Liver (tissue), 9 donors: Measurements from ENCODE around the gene C3orf20. TPM values are rescaled to one million over a fixed set of nuclear protein-coding genes. Genes with fewer than 3 reads are reported as not detected.
A peak's percentile ranks its signal among the peaks of the same experiment; 100 is the strongest.

ENCODE experiments used
- DNase-seq: peaks from one replicate; pipeline ENCODE4 v3.0.0-alpha.2; 2017; ENCODE audit warnings: low spot score
- H3K27ac ChIP-seq, 2 donors: one replicate each; pipeline ENCODE4 v1.7.0; 2013; ENCODE audit warnings: inconsistent platforms in 2 of 2, low read length in 2 of 2, control low read depth in 1 of 2, low read depth in 1 of 2, mild to moderate bottlenecking in 1 of 2
- H3K27me3 ChIP-seq, 4 donors: one replicate each; pipeline versions ENCODE4 v1.6.1 to v1.7.0; 2013; ENCODE audit warnings: low read length in 3 of 4, inconsistent platforms in 1 of 4, mild to moderate bottlenecking in 1 of 4, moderate library complexity in 1 of 4; ENCODE audit not compliant: control insufficient read depth in 4 of 4, insufficient read depth in 4 of 4
- H3K36me3 ChIP-seq, 4 donors: one replicate each; pipeline versions ENCODE4 v1.6.1 to v1.7.0; 2013; ENCODE audit warnings: low read length in 3 of 4, mild to moderate bottlenecking in 3 of 4, low read depth in 1 of 4, moderate library complexity in 1 of 4; ENCODE audit not compliant: control insufficient read depth in 4 of 4, insufficient read depth in 3 of 4
- H3K4me1 ChIP-seq, 4 donors: one replicate each; pipeline versions ENCODE4 v1.6.1 to v1.7.0; 2013; ENCODE audit warnings: low read length in 3 of 4, mild to moderate bottlenecking in 3 of 4, moderate library complexity in 1 of 4; ENCODE audit not compliant: control insufficient read depth in 4 of 4, insufficient read depth in 4 of 4
- H3K4me3 ChIP-seq, 3 donors: one replicate each; pipeline versions ENCODE4 v1.6.1 to v1.7.0; 2013; ENCODE audit warnings: low read length in 3 of 3, control low read depth in 1 of 3, low read depth in 1 of 3, mild to moderate bottlenecking in 1 of 3
- H3K9ac ChIP-seq, 2 donors: one replicate each; pipeline ENCODE4 v1.7.0; 2013; ENCODE audit warnings: low read length in 2 of 2, mild to moderate bottlenecking in 2 of 2, moderate library complexity in 2 of 2, control low read depth in 1 of 2, low read depth in 1 of 2
- H3K9me3 ChIP-seq, 4 donors: one replicate each; pipeline versions ENCODE4 v1.6.1 to v1.7.0; 2013; ENCODE audit warnings: low read length in 3 of 4; ENCODE audit not compliant: control insufficient read depth in 4 of 4
- EGR1 ChIP-seq, 2 donors: IDR thresholded peaks; 2 replicates each; pipeline ENCODE4 v1.6.1; 2016 to 2018; ENCODE audit warnings: antibody characterized with exemption in 2 of 2, low read depth in 2 of 2
- FOXA1 ChIP-seq: IDR thresholded peaks from 2 replicates; pipeline ENCODE4 v1.6.1; 2016; ENCODE audit warnings: antibody characterized with exemption
- FOXA2 ChIP-seq: IDR thresholded peaks from 2 replicates; pipeline ENCODE4 v1.6.1; 2016; ENCODE audit warnings: antibody characterized with exemption
- GABPA ChIP-seq, 2 donors: IDR thresholded peaks in 1 of 2; conservative IDR thresholded peaks in 1 of 2; 2 replicates each; pipeline ENCODE4 v1.6.1; 2016; ENCODE audit warnings: antibody characterized with exemption in 2 of 2, mild to moderate bottlenecking in 1 of 2, moderate library complexity in 1 of 2
- HNF4A ChIP-seq, 2 donors: conservative IDR thresholded peaks; 2 replicates each; pipeline ENCODE4 v1.6.1; 2016; ENCODE audit warnings: antibody characterized with exemption in 2 of 2, mild to moderate bottlenecking in 2 of 2
- HNF4G ChIP-seq: IDR thresholded peaks from 2 replicates; pipeline ENCODE4 v1.6.1; 2016; ENCODE audit warnings: antibody characterized with exemption
- JUND ChIP-seq, 2 donors: IDR thresholded peaks; 2 replicates each; pipeline ENCODE4 v1.6.1; 2016; ENCODE audit warnings: antibody characterized with exemption in 2 of 2
- NR2F2 ChIP-seq: IDR thresholded peaks from 2 replicates; pipeline ENCODE4 v1.6.1; 2016; ENCODE audit warnings: antibody characterized with exemption
- RXRA ChIP-seq, 2 donors: IDR thresholded peaks; 2 replicates each; pipeline ENCODE4 v1.6.1; 2017 to 2018; ENCODE audit warnings: antibody characterized with exemption in 2 of 2, mild to moderate bottlenecking in 1 of 2
- SP1 ChIP-seq: IDR thresholded peaks from 2 replicates; pipeline ENCODE4 v1.6.1; 2018; ENCODE audit warnings: antibody characterized with exemption, mild to moderate bottlenecking
- TAF1 ChIP-seq: conservative IDR thresholded peaks from 2 replicates; pipeline ENCODE4 v1.6.1; 2016; ENCODE audit warnings: antibody characterized with exemption, mild to moderate bottlenecking
- WGBS: extraction: QIAGEN DNeasy Blood & Tissue Kit; methylation state at CpG from one replicate; pipeline ENCODE4 v1.1.7; 2013; 5-methylcytosine and 5-hydroxymethylcytosine counted together
- polyA plus RNA-seq, 2 donors: library from polyadenylated mRNA; stranded (reverse) in 1 of 2; unstranded in 1 of 2; fragments of 200-250 nt in 1 of 2; fragments of >200 nt in 1 of 2; fragmentation: Nextera tagmentation in 1 of 2; extraction: Ambion mirVana in 1 of 2; gene quantifications; one replicate each; pipeline versions ENCODE4 v1.2.1 to v1.2.3, GENCODE V29; 2013 to 2015
- total RNA-seq, 2 donors: library from RNA; depleted of rRNA; stranded (reverse); fragments of >200 nt; gene quantifications; one replicate each; pipeline ENCODE4 v1.2.3, GENCODE V29; 2014
- TF ChIP-seq, protein P1 (sequence below): IDR thresholded peaks from 2 replicates; pipeline ENCODE4 v1.6.1; 2016; ENCODE audit warnings: antibody characterized with exemption
- TF ChIP-seq, protein P2 (sequence below): IDR thresholded peaks from 2 replicates; pipeline ENCODE4 v1.6.1; 2016; ENCODE audit warnings: antibody characterized with exemption, mild to moderate bottlenecking
- TF ChIP-seq, protein P3 (sequence below): fragments of 150-350 bp; IDR thresholded peaks from 2 replicates; pipeline ENCODE4 v1.5.1; 2017; ENCODE audit warnings: improper control_type of control experiment, low read depth, low read length; ENCODE audit not compliant: missing input control
- TF ChIP-seq, protein P4 (sequence below): IDR thresholded peaks from 2 replicates; pipeline ENCODE4 v1.6.1; 2016; ENCODE audit warnings: antibody characterized with exemption
- donor health status: healthy.
- donor health status: healthy.
- donor health status: healthy.
- donor health status: healthy.
- donor health status: healthy.

C3orf20 gene
- total and polyA plus RNA-seq, 4 donors = 0.05 to 0.08 TPM; not detected in 2

DNA sequence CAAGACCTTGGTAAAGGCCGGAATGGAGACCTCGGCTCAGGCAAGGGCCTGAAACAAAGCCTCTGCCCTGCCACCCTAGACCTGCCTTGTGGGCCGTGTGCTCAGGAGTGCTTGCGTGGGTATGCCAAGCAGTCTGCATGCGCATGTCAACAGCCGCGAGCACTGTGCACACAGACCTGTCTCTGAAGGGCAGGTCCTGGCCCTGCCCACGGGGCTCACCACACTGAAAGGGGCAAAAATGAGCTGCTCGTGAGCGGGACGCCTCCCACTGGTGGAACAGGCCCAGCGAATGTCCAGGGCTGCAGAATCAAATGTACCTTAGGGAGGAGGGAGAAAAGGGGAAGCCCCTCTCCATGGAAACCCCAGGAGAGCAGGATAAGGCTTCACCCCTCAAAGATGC lies 99.5 kb downstream of the C3orf20 start:
- Histone ChIP-seq H3K36me3 (no peaks in the 10 kb centered on the region), H3K27me3 (no peaks in the 10 kb centered on the region), H3K27ac (no peak overlapping the region), H3K4me3 (no peak overlapping the region), H3K4me1 (no peaks in the 10 kb centered on the region), H3K9ac (no peak overlapping the region), H3K9me3 (no peaks in the 10 kb centered on the region)
- TF ChIP-seq TAF1 = no peak
- no peak for TF ChIP-seq JUND (IDR thresholded peaks at IDR 0.05)
- TF ChIP-seq, protein P1, sequence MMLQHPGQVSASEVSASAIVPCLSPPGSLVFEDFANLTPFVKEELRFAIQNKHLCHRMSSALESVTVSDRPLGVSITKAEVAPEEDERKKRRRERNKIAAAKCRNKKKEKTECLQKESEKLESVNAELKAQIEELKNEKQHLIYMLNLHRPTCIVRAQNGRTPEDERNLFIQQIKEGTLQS = no peak
- TF ChIP-seq FOXA2 = no peak
- TF ChIP-seq, protein P2, sequence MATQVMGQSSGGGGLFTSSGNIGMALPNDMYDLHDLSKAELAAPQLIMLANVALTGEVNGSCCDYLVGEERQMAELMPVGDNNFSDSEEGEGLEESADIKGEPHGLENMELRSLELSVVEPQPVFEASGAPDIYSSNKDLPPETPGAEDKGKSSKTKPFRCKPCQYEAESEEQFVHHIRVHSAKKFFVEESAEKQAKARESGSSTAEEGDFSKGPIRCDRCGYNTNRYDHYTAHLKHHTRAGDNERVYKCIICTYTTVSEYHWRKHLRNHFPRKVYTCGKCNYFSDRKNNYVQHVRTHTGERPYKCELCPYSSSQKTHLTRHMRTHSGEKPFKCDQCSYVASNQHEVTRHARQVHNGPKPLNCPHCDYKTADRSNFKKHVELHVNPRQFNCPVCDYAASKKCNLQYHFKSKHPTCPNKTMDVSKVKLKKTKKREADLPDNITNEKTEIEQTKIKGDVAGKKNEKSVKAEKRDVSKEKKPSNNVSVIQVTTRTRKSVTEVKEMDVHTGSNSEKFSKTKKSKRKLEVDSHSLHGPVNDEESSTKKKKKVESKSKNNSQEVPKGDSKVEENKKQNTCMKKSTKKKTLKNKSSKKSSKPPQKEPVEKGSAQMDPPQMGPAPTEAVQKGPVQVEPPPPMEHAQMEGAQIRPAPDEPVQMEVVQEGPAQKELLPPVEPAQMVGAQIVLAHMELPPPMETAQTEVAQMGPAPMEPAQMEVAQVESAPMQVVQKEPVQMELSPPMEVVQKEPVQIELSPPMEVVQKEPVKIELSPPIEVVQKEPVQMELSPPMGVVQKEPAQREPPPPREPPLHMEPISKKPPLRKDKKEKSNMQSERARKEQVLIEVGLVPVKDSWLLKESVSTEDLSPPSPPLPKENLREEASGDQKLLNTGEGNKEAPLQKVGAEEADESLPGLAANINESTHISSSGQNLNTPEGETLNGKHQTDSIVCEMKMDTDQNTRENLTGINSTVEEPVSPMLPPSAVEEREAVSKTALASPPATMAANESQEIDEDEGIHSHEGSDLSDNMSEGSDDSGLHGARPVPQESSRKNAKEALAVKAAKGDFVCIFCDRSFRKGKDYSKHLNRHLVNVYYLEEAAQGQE = no peak
- TF ChIP-seq RXRA (IDR thresholded peaks at IDR 0.05) = no peak
- no peak for TF ChIP-seq FOXA1
- TF ChIP-seq, protein P3, sequence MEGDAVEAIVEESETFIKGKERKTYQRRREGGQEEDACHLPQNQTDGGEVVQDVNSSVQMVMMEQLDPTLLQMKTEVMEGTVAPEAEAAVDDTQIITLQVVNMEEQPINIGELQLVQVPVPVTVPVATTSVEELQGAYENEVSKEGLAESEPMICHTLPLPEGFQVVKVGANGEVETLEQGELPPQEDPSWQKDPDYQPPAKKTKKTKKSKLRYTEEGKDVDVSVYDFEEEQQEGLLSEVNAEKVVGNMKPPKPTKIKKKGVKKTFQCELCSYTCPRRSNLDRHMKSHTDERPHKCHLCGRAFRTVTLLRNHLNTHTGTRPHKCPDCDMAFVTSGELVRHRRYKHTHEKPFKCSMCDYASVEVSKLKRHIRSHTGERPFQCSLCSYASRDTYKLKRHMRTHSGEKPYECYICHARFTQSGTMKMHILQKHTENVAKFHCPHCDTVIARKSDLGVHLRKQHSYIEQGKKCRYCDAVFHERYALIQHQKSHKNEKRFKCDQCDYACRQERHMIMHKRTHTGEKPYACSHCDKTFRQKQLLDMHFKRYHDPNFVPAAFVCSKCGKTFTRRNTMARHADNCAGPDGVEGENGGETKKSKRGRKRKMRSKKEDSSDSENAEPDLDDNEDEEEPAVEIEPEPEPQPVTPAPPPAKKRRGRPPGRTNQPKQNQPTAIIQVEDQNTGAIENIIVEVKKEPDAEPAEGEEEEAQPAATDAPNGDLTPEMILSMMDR = no peak
- no peak for TF ChIP-seq GABPA (IDR thresholded peaks at IDR 0.05 in 1 of 2, conservative IDR thresholded peaks at IDR 0.05 in 1 of 2)
- TF ChIP-seq HNF4A (conservative IDR thresholded peaks at IDR 0.05) = no peak
- no peak for TF ChIP-seq HNF4G
- no peak for TF ChIP-seq SP1
- no peak for TF ChIP-seq NR2F2
- peak; percentile 26 for DNase-seq
- WGBS = 90% methylated on average over 12 of the region's 12 CpGs

DNA sequence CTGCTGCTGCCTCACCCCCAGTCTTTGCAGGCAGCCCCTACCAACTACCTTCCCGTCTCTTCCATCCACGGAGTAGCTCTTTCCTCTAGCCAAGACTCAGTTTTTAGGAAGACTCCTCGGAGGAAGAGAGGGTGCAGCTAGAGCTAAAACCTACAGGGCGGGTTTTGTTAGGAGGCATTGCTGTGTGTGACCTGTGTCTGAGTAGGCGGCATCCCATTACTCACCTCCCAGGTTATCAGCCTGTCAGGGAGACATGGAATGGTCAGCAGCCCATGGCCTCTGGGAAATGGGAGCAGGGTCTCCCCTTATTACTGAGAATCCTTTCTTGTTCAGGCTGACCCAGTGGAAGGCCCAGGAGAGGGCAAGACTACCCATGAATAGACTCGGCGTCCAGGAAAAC lies 100.1 kb downstream of the C3orf20 start:
- TF ChIP-seq FOXA2 (no peak), SP1 (no peak), FOXA1 (no peak), GABPA (IDR thresholded peaks at IDR 0.05 in 1 of 2, conservative IDR thresholded peaks at IDR 0.05 in 1 of 2) (no peak), JUND (IDR thresholded peaks at IDR 0.05) (no peak), EGR1 (IDR thresholded peaks at IDR 0.05; ENCODE audit: low read depth in 2 of 2) (no peak), NR2F2 (no peak), TAF1 (no peak)
- TF ChIP-seq, protein P4, sequence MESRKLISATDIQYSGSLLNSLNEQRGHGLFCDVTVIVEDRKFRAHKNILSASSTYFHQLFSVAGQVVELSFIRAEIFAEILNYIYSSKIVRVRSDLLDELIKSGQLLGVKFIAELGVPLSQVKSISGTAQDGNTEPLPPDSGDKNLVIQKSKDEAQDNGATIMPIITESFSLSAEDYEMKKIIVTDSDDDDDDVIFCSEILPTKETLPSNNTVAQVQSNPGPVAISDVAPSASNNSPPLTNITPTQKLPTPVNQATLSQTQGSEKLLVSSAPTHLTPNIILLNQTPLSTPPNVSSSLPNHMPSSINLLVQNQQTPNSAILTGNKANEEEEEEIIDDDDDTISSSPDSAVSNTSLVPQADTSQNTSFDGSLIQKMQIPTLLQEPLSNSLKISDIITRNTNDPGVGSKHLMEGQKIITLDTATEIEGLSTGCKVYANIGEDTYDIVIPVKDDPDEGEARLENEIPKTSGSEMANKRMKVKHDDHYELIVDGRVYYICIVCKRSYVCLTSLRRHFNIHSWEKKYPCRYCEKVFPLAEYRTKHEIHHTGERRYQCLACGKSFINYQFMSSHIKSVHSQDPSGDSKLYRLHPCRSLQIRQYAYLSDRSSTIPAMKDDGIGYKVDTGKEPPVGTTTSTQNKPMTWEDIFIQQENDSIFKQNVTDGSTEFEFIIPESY = no peak
- TF ChIP-seq, protein P3 = no peak
- TF ChIP-seq, protein P1 = no peak

More for the DNA sequence above, 100.1 kb downstream of the C3orf20 start:
- Histone ChIP-seq H3K9ac (no peak overlapping the region), H3K4me1 (no peaks in the 10 kb centered on the region), H3K27me3 (no peaks in the 10 kb centered on the region), H3K36me3 (no peaks in the 10 kb centered on the region), H3K4me3 (no peak overlapping the region), H3K9me3 (no peaks in the 10 kb centered on the region), H3K27ac (no peak overlapping the region)
- peak; percentile 13 for DNase-seq
- WGBS = 91% methylated on average over 7 of the region's 7 CpGs
